Erythroblast (primary cell): ENCODE results near the gene DLG2.

ENCODE experiments used
- DNase-seq, 2 experiments: peaks; one replicate each; lab custom pipeline; 2025; lab: John Stamatoyannopoulos, UW
- GATA1 ChIP-seq: IDR thresholded peaks from 2 replicates; pipeline ENCODE4 v1.6.1; 2011; ENCODE audit warnings: low read depth, mild to moderate bottlenecking, control low read depth, low read length, moderate library complexity
- POLR2A ChIP-seq: IDR thresholded peaks from 2 replicates; pipeline ENCODE4 v1.6.1; 2011; ENCODE audit warnings: mild to moderate bottlenecking, low read length

Gene DLG2

DNA sequence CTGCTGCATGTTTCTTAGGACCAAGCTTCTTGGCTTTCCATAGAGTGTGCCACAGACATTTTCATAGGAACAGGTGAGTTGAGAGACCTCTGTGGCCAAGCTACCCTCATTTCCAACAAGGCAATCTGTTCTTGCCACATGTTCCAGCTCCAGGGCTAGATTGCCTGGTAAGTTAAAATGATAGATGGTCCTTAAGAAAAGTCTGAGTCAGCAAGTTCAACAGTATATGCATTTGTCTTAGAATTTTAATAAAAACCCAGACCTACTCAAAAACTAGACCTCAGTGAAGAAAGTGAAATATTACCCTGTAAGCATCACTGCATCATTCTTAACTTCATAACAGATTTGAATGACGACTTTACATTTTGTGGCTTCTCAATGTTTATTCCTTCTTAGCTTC is 1123.6 kb downstream of the DLG2 start:
- no peak for DNase-seq
- no peak for TF ChIP-seq POLR2A

DNA sequence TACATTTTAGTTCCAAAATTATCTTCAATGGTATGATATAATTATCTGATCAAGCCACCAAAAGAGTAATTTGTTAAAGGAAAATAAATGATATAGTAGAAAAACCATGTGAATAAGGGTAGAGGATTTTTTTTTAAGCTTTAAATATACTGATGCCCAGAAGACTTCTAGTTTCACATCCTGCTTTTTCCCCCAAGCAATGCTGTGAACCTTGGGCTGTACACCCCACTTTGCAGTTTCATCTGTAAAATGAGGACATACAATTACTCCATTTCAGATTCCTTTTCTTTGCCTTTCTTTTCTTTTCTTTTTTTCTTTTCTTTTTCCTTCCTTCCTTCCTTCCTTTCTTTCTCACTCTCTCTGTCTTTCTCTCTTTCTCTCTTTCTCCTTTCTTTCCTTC is 1125.4 kb downstream of the DLG2 start:
- TF ChIP-seq GATA1 (no peak), POLR2A (no peak)
- DNase-seq: no peak

DNA sequence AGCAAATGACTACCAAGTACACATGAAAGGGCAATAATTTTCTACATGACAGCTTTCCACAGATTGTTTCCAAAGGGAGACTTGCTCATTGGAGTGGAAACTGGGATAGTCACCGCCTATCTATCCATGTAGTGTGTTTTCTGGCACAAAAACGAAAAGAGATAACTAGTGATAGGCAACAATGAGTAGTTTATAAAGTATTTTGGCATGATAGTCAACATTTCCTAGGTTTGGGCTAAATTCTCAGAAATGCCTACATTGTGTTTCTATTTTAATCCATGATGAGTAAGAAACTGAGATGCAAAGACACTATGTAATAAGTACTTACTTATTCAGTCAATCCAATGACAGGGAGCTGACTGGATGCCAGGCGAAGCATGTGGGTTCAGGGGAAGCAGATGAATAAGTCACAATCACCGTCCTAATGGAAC is 1129.1 kb downstream of the DLG2 start:
- no peak for DNase-seq
- TF ChIP-seq GATA1: no peak
- TF ChIP-seq POLR2A: no peak

DNA sequence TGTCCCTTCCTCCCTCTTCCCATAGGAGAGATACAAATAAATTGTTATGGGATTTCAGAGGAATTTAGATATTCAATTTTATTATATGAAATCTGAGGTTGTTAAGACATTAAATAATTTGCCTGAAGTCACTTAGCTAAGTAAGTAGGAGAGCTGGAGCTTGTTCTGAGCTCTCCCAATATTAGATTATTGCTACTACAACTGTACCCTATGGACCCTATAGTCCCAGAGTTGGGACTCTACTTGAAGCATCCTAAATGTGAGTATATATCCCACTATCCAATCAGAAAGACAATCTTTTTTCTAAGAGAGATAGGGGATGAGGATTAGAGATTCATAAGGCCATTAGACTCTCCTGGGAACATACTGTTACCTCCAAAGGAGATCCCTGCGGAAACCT is 1130.0 kb downstream of the DLG2 start:
- no peak for DNase-seq
- TF ChIP-seq GATA1: no peak
- no peak for TF ChIP-seq POLR2A

DNA sequence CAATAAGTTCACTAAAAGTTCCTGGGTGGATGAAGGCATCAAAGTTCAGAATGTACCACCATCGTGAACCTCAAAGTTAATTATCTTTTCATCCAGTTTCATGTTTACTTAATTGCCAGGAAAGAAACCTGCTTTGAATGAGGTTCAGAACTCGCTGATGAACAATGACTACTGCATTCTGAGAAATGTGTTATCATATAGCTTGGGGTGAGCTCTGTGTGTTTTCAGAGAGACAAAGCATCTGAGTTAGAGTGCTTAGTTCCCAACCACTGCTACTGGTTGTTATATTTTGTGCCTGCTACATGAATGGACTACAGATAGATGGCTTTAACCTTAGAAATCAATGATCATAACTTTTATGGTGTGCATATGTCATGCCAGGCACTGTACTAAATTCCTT is 1131.0 kb downstream of the DLG2 start:
- no peak for DNase-seq
- TF ChIP-seq POLR2A: no peak
- TF ChIP-seq GATA1: no peak

DNA sequence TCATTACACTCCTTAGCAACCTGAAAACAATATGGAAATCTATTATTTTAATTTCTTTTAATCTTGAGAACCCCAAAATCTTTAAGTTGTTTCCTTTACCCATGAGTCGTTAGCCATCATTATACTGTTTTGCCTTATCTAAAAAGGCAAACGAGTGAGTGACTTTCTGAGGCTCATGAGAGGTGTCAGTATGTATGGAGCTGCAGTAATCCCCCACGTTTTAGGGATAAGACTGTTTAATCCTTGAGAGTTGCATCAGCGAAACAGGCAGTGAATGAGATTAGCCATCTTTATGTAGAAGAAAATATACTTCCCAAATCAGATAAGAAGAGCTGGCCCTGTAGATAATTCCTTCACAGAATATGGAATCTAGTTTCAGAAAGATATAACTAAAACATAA is 1147.0 kb downstream of the DLG2 start:
- TF ChIP-seq GATA1 (no peak), POLR2A (no peak)
- no peak for DNase-seq

DNA sequence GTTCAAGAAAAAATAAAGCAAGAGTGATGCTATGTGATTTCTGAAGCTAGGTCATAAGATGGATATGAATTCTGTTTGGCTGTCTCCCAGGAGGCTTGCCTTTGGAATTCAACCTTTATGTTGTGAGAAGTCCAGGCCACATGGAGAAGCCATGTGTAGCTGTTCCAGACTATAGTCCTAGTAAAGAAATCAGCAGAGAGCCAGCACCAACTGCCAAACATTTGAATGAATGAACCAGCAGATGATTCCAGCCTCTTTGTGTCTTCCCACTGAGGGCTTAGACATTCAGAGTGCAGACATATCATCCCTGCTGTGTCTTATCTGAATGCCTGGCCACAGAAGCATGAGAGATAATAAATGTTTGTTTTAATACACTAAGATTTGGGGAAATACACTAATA is 1150.6 kb downstream of the DLG2 start:
- no peak for TF ChIP-seq GATA1
- TF ChIP-seq POLR2A: no peak
- no peak for DNase-seq

DNA sequence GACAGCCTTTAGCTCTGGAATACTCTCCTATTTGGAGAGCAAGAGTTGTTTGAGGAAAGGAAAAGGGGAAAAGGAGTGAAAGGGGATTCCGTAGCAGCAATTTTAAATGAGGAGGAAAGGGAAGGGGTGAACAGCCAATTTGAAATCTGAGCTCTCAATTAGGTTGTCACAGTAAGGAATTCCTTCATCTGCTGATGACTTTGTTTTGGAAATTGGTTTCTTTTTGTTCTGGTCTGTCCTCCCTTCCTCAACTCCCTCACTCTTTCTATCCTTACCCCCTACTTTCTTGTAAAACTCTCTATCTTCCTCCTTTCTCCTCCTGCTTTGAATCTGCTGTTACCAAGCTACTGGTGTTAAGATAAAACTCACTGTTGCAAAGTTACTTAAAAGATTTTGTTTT is 1155.6 kb downstream of the DLG2 start:
- no peak for DNase-seq
- TF ChIP-seq GATA1 (no peak), POLR2A (no peak)

DNA sequence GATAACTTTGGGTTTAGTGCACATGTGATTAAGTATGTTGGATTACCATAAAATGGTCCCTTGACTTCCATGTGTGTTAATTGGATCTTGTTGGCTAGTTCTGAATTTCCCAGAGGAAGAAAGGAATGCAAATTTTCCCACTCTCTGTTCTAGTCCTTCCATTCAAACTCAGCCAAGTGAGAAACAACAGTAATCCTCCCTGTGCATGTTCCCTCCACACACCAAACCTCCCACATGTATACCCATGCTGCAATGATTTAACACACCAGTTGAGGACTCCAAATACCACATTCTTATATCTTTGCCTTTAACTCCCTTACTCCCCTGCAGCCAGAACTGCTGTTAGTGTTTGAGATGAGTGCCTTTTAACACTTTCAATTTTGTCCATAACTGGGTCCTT is 1158.9 kb downstream of the DLG2 start:
- TF ChIP-seq GATA1 (no peak), POLR2A (no peak)
- no peak for DNase-seq

DNA sequence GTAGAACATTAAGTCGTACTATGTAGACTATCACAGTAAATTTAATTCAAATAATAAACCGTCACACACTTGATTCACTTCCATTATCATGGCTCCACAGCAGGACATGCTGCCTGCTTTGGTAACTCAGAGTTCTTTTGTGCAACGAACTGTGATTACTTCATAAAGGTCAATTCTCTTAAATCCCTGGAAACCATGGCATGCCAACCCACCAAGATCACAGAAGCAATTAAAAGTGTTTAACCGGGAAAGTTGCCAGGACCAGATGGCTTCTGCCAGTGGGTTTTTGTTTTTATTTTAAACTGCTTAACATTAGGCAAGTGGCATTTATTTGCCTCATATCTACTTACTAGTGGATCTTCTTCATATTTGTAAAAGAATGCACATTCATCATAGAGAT is 1162.1 kb downstream of the DLG2 start:
- TF ChIP-seq POLR2A: no peak
- no peak for TF ChIP-seq GATA1
- DNase-seq: no peak

DNA sequence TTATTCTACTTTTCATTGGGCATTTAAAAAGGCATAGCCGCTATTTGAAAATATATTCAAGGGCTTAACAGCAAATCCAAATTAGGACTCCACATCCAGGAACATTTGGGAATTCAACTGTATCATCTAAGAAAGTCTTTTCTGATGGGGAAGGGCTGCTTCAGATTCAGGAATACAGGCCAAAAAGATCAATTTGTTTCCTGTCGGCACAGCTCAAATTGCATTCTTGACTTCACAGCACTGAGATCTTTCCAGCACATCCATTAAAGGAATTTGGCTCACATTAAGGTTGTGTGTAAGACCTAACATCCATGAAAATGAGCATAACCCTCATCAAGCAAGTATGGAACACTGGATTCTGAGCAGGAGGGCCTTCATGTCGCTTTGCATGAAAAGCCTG is 1171.5 kb downstream of the DLG2 start:
- DNase-seq: no peak
- TF ChIP-seq POLR2A (no peak), GATA1 (no peak)

DNA sequence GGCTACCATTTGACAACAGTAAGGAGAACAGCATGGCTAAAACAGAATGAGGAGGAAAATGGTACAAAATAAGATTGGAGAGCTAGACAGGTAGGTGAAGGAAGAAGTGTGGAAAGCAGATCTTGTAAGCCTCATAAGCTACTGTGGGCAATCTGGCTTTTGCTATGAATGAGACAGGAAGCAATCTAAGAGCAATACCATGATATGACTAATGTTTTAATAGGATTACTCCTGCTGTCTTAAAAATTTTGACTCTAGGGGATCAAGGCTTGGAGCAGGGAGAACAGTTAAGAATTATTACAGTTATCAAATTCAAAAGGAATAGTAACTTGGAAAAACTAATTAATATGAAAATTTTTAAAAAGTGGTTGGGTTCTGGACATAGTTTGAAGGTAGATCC is 1174.9 kb downstream of the DLG2 start:
- no peak for DNase-seq
- no peak for TF ChIP-seq POLR2A
- TF ChIP-seq GATA1: no peak

DNA sequence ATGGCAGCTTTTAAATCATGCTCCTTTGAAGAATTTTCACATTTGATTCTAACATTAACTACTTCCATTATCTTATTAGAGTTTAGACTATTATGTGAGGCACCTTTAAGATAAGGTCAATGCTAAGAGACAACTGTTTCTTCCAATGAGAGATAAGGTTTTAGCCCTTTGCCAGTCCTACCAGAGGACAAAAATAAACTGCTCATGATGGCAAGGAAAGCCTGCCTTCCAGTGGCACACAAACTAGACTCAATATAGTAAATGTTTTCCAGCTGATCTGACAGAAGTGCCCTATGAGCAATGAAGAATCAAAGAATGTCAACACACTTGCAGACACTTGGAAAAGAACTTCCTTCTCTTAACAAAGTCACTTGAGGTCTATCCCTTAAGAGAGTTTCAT is 1188.6 kb downstream of the DLG2 start:
- TF ChIP-seq POLR2A: no peak
- no peak for TF ChIP-seq GATA1
- no peak for DNase-seq

DNA sequence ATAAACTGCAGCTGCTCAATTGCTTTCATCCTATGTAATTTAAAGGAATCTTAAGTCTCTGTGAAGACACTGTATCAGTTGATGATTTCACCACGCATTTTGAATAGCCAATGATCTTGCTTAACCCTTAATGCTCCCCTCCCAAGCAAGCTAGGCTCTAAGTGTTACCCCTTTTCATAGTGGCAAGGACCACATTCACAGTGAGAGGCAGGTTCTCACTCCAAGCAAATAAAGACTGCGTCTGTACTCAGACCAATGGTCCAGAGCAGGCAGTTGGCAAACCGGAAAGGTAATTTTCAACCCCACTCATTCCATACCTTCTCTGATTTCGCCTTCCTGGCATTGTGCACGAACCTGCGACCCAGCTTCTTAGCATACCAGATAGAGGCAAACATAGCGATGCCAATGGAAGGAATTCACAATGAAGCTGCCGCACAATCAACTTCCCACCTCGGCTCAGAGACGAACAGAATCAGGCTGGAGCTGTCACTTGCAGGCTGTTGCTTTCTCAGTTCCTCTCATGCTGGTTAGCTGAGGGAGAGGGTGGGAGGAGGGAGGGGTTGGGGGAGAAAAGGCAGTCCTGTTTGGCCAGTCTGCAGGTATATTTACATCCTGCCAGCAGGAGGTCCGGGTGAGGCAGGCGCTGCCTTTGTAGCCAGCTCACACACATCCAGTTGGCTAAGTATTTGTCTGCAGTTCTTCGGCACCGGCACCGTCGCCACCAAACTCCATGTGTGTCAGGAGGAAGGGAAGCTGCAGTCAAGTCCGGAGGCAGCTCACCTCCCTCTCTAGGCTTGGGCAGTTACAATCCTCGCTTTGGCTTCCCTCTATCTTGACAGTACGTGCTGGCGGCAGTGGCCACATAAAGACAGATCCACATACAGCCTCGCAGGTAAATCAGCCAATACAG is 1189.8 kb downstream of the DLG2 start:
- TF ChIP-seq GATA1 (no peak), POLR2A (no peak)
- no peak for DNase-seq

DNA sequence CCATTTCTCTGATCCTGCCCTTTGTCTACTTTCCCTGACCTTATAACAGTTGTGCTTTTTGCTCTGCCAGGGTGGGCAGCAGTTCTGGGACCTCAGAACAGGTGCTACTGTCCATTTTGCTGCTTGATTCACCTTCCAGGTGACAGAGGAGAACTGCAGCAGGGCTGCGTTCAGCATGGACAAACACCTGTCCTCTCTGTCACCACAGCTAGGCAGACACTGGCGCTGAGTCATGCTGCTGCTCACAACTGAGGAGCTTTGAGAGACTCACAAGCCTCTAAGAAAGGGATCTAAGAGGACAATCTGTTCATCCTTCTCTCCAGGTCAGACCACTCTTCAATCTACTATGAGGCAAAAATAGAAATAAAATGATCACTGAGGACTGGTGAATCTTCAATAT is 1196.5 kb downstream of the DLG2 start:
- TF ChIP-seq GATA1 (no peak), POLR2A (no peak)
- no peak for DNase-seq

DNA sequence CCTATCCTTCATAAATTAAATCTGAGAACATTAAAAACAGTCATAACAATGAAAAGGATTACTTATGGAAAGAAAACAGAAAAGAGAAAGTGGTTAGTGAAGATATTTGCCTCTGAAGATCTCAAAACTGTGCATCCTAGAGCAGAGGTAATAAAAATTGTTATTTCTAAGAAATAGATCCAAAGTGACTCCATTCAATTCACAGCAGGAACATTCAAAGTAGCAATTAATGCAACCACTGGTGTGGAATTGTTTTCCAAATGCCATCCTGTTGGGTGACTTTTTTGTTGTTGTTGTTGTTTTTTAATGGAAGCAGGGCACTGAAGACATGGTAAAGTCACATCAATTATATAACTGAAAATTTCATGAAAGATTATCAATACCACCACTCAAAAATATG is 1201.5 kb downstream of the DLG2 start:
- TF ChIP-seq GATA1: no peak
- no peak for TF ChIP-seq POLR2A

More for the DNA sequence above, 1201.5 kb downstream of the DLG2 start:
- no peak for DNase-seq
